ENCODE results near the gene ZNF354C.
A peak's percentile ranks its signal among the peaks of the same experiment; 100 is the strongest.
"Not testable (repeated sequence)": the region's sequence is repeated elsewhere in the genome, so short reads cannot be mapped to it uniquely, and the experiment has no call there.

The ZNF354C gene

GRCh38 chr5:179060116-179061008, at the start of gene ZNF354C:
Gene ZNF354C (plus strand): TSS chr5:179060373. CDS start chr5:179062069, 1,696 bp downstream.
- DNase-seq, result peak; percentile 90

GRCh38 chr5:179023528-179024189, 36.5 kb upstream of the ZNF354C start, which contains the start of gene ZNF879:
Gene ZNF879 (plus strand): TSS chr5:179023804. CDS start chr5:179025005, 1,201 bp downstream.
- peak; percentile 96 for DNase-seq

GRCh38 chr5:179033004-179033580, 27.1 kb upstream of the ZNF354C start:
- DNase-seq, result no peak

GRCh38 chr5:179044765-179045164, 15.4 kb upstream of the ZNF354C start:
- DNase-seq, result no peak

GRCh38 chr5:179051784-179052183, 8.4 kb upstream of the ZNF354C start:
- no peak for DNase-seq

- no peak for DNase-seq
Observed at GRCh38 chr5:179054036-179054785, 6.0 kb upstream of the ZNF354C start.

- no peak for DNase-seq
Observed at GRCh38 chr5:179054876-179055275, 5.3 kb upstream of the ZNF354C start.

GRCh38 chr5:179055436-179055835, 4.7 kb upstream of the ZNF354C start:
- DNase-seq, result no peak

GRCh38 chr5:179055841-179056240, 4.3 kb upstream of the ZNF354C start:
- no peak for DNase-seq

- DNase-seq, result no peak
Observed at GRCh38 chr5:179061025-179061424, 852 bp downstream of the ZNF354C start.

GRCh38 chr5:179065703-179066102, 5.5 kb downstream of the ZNF354C start:
- DNase-seq, result no peak

GRCh38 chr5:179079165-179079987, 19.2 kb downstream of the ZNF354C start:
- no peak for DNase-seq

- DNase-seq, result no peak
Observed at GRCh38 chr5:179080724-179081123, 20.6 kb downstream of the ZNF354C start.

GRCh38 chr5:179089502-179089901, 29.3 kb downstream of the ZNF354C start:
- DNase-seq, result no peak

- DNase-seq, result not testable (repeated sequence)
Observed at GRCh38 chr5:179101282-179101681, 41.1 kb downstream of the ZNF354C start.

- no peak for DNase-seq
Observed at GRCh38 chr5:179110528-179110927, 50.4 kb downstream of the ZNF354C start.

- DNase-seq, result no peak
Observed at GRCh38 chr5:179111267-179112207, 51.4 kb downstream of the ZNF354C start.

GRCh38 chr5:179112469-179113142, 52.4 kb downstream of the ZNF354C start:
- no peak for DNase-seq

- DNase-seq, result no peak
Observed at GRCh38 chr5:179113143-179113530, 53.0 kb downstream of the ZNF354C start.

Data from hematopoietic multipotent progenitor cell treated with erythropoietin and hydrocortisone succinate and interleukin-3 and kit ligand, for 4 days (in vitro differentiated cells).